Mesendoderm (in vitro differentiated cells): ENCODE measurements around the gene FRS2.

Experiments used
- DNase-seq: peaks from one replicate; pipeline ENCODE4 v3.0.0; 2013
- H2AK5ac ChIP-seq: 2 replicates; pipeline ENCODE4 v1.6.1; 2013; ENCODE audit warnings: low read length, inconsistent platforms
- H2BK120ac ChIP-seq: 2 replicates; pipeline ENCODE4 v1.6.1; 2013; ENCODE audit warnings: low read depth, mild to moderate bottlenecking, low read length, moderate library complexity, mixed read lengths
- H2BK15ac ChIP-seq: replicated peaks from 2 replicates; pipeline ENCODE4 v1.6.1; 2013; ENCODE audit warnings: low read depth, mild to moderate bottlenecking, moderate library complexity
- H2BK5ac ChIP-seq: 2 replicates; pipeline ENCODE4 v1.6.1; 2013; ENCODE audit warnings: low read length, inconsistent platforms
- H3K18ac ChIP-seq: 2 replicates; pipeline ENCODE4 v1.6.1; 2013; ENCODE audit warnings: mild to moderate bottlenecking, low read length, mixed read lengths
- H3K23ac ChIP-seq: one replicate; pipeline ENCODE4 v1.6.1; 2013; ENCODE audit warnings: low read length
- H3K27ac ChIP-seq: 2 replicates; pipeline ENCODE4 v1.5.1; 2013; ENCODE audit warnings: low read depth, mild to moderate bottlenecking, inconsistent platforms, low read length, moderate library complexity
- H3K27me3 ChIP-seq: 2 replicates; pipeline ENCODE4 v1.6.1; 2013; ENCODE audit warnings: low read length, control low read depth, mild to moderate bottlenecking, inconsistent platforms; ENCODE audit not compliant: insufficient read depth, poor library complexity
- H3K36me3 ChIP-seq: 2 replicates; pipeline ENCODE4 v1.6.1; 2013; ENCODE audit warnings: low read length, inconsistent platforms; ENCODE audit not compliant: control insufficient read depth, insufficient read depth
- H3K4ac ChIP-seq: one replicate; pipeline ENCODE4 v1.6.1; 2013; ENCODE audit warnings: low read depth, mild to moderate bottlenecking, low read length, moderate library complexity
- H3K4me1 ChIP-seq: 2 replicates; pipeline ENCODE4 v1.6.1; 2013; ENCODE audit warnings: low read depth, low read length, inconsistent platforms; ENCODE audit not compliant: control insufficient read depth
- H3K4me2 ChIP-seq: 2 replicates; pipeline ENCODE4 v1.6.1; 2013; ENCODE audit warnings: low read length
- H3K4me3 ChIP-seq: 2 replicates; pipeline ENCODE4 v1.5.1; 2013; ENCODE audit warnings: mild to moderate bottlenecking, low read length
- H3K56ac ChIP-seq: one replicate; pipeline ENCODE4 v1.6.1; 2013; ENCODE audit warnings: low read length
- H3K79me1 ChIP-seq: 2 replicates; pipeline ENCODE4 v1.6.1; 2013; ENCODE audit warnings: low read length, inconsistent platforms
- H3K79me2 ChIP-seq: 2 replicates; pipeline ENCODE4 v1.6.1; 2013; ENCODE audit warnings: mild to moderate bottlenecking, low read length; ENCODE audit not compliant: control insufficient read depth, insufficient read depth
- H3K9ac ChIP-seq: 2 replicates; pipeline ENCODE4 v1.6.1; 2013; ENCODE audit warnings: low read length, inconsistent platforms
- H4K5ac ChIP-seq: one replicate; pipeline ENCODE4 v1.6.1; 2013; ENCODE audit warnings: low read length
- H4K8ac ChIP-seq: one replicate; pipeline ENCODE4 v1.6.1; 2013; ENCODE audit warnings: low read depth, mild to moderate bottlenecking, control low read depth, low read length, moderate library complexity
- WGBS: extraction: QIAGEN DNeasy Blood & Tissue Kit; methylation state at CpG from one replicate; pipeline ENCODE4 v1.1.7; 2013; ENCODE audit warnings: low lambda C conversion rate, missing lambda C conversion rate; ENCODE audit not compliant: insufficient coverage; ENCODE audit errors: extremely low coverage; 5-methylcytosine and 5-hydroxymethylcytosine counted together

FRS2 gene

GRCh38 chr12:69481133-69481532 lies 10.9 kb downstream of the FRS2 start:
- Histone ChIP-seq H3K79me1 (peaks cover 5% of the 10 kb centered on the region), H3K4me3 (no peak overlapping the region), H3K27ac (no peak overlapping the region), H3K18ac (no peak overlapping the region), H2AK5ac (no peak overlapping the region), H3K23ac (no peak overlapping the region), H2BK15ac (no peak overlapping the region), H3K4me1 (no peaks in the 10 kb centered on the region), H3K56ac (no peak overlapping the region), H3K4me2 (no peak overlapping the region), H3K36me3 (no peaks in the 10 kb centered on the region), H3K9ac (no peak overlapping the region), H2BK120ac (no peak overlapping the region), H2BK5ac (no peak overlapping the region), H4K8ac (no peak overlapping the region), H3K27me3 (no peaks in the 10 kb centered on the region), H4K5ac (no peak overlapping the region), H3K4ac (no peak overlapping the region), H3K79me2 (peaks cover 33% of the 10 kb centered on the region)
- no peak for DNase-seq

- no peak overlapping the region for H3K4me3 ChIP-seq
- H2AK5ac ChIP-seq = no peak overlapping the region
- H4K8ac ChIP-seq = no peak overlapping the region
- H3K23ac ChIP-seq = no peak overlapping the region
- no peak overlapping the region for H3K56ac ChIP-seq
- no peak overlapping the region for H3K4me2 ChIP-seq
- H3K27me3 ChIP-seq = no peaks in the 10 kb centered on the region
- peaks cover 7% of the 10 kb centered on the region for H3K79me1 ChIP-seq
- no peak overlapping the region for H3K18ac ChIP-seq
- H3K4ac ChIP-seq = no peak overlapping the region
- no peak overlapping the region for H4K5ac ChIP-seq
- H2BK5ac ChIP-seq = no peak overlapping the region
- H3K4me1 ChIP-seq = no peaks in the 10 kb centered on the region
- no peak overlapping the region for H2BK15ac ChIP-seq
- no peak overlapping the region for H3K27ac ChIP-seq
- no peak overlapping the region for H3K9ac ChIP-seq
- no peak overlapping the region for H2BK120ac ChIP-seq
- no peaks in the 10 kb centered on the region for H3K36me3 ChIP-seq
- peaks cover 34% of the 10 kb centered on the region for H3K79me2 ChIP-seq
- WGBS = no CpG with 5 or more reads among the region's 1 CpG
- DNase-seq = no peak
Measured at GRCh38 chr12:69483700-69484099, 13.5 kb downstream of the FRS2 start.

- no peak overlapping the region for H3K4me3 ChIP-seq
- no peak overlapping the region for H3K9ac ChIP-seq
- no peak overlapping the region for H2BK120ac ChIP-seq
- no peaks in the 10 kb centered on the region for H3K4me1 ChIP-seq
- peaks cover 33% of the 10 kb centered on the region for H3K79me2 ChIP-seq
- H3K27ac ChIP-seq = no peak overlapping the region
- H3K27me3 ChIP-seq = no peaks in the 10 kb centered on the region
- H2AK5ac ChIP-seq = no peak overlapping the region
- H3K4ac ChIP-seq = no peak overlapping the region
- H2BK15ac ChIP-seq = no peak overlapping the region
- peak; percentile 47 for DNase-seq
- H3K79me1 ChIP-seq = peaks cover 7% of the 10 kb centered on the region
- no peak overlapping the region for H4K8ac ChIP-seq
- H2BK5ac ChIP-seq = no peak overlapping the region
- no peak overlapping the region for H4K5ac ChIP-seq
- H3K56ac ChIP-seq = no peak overlapping the region
- no CpG with 5 or more reads among the region's 2 CpGs for WGBS
- no peak overlapping the region for H3K23ac ChIP-seq
- no peak overlapping the region for H3K4me2 ChIP-seq
- no peaks in the 10 kb centered on the region for H3K36me3 ChIP-seq
- no peak overlapping the region for H3K18ac ChIP-seq
Measured at GRCh38 chr12:69484428-69484827, 14.2 kb downstream of the FRS2 start.

GRCh38 chr12:69490920-69491643 lies 20.9 kb downstream of the FRS2 start:
- no peak overlapping the region for H2BK15ac ChIP-seq
- no peak for DNase-seq
- H4K8ac ChIP-seq = no peak overlapping the region
- no peak overlapping the region for H2BK5ac ChIP-seq
- no peak overlapping the region for H3K4ac ChIP-seq
- H2BK120ac ChIP-seq = no peak overlapping the region
- no CpG with 5 or more reads among the region's 14 CpGs for WGBS
- no peaks in the 10 kb centered on the region for H3K4me1 ChIP-seq
- H3K4me3 ChIP-seq = no peak overlapping the region
- no peaks in the 10 kb centered on the region for H3K27me3 ChIP-seq
- no peak overlapping the region for H3K56ac ChIP-seq
- no peak overlapping the region for H2AK5ac ChIP-seq
- no peak overlapping the region for H3K9ac ChIP-seq
- no peak overlapping the region for H3K27ac ChIP-seq
- peaks cover 29% of the 10 kb centered on the region for H3K79me2 ChIP-seq
- H4K5ac ChIP-seq = no peak overlapping the region
- no peak overlapping the region for H3K23ac ChIP-seq
- no peak overlapping the region for H3K18ac ChIP-seq
- no peaks in the 10 kb centered on the region for H3K36me3 ChIP-seq
- H3K79me1 ChIP-seq = peaks cover 10% of the 10 kb centered on the region
- H3K4me2 ChIP-seq = no peak overlapping the region

GRCh38 chr12:69492739-69493138 lies 22.6 kb downstream of the FRS2 start:
- WGBS = no CpG with 5 or more reads among the region's 2 CpGs
- Histone ChIP-seq H3K18ac (no peak overlapping the region), H3K79me2 (peaks cover 32% of the 10 kb centered on the region), H3K27ac (no peak overlapping the region), H3K23ac (no peak overlapping the region), H3K4me1 (no peaks in the 10 kb centered on the region), H3K27me3 (no peaks in the 10 kb centered on the region), H4K5ac (no peak overlapping the region), H3K56ac (no peak overlapping the region), H2BK15ac (no peak overlapping the region), H2BK5ac (no peak overlapping the region), H3K4me2 (no peak overlapping the region), H4K8ac (no peak overlapping the region), H2AK5ac (no peak overlapping the region), H2BK120ac (no peak overlapping the region), H3K4ac (no peak overlapping the region), H3K79me1 (peaks cover 9% of the 10 kb centered on the region), H3K4me3 (no peak overlapping the region), H3K36me3 (no peaks in the 10 kb centered on the region), H3K9ac (no peak overlapping the region)
- no peak for DNase-seq

- Histone ChIP-seq H3K9ac (no peak overlapping the region), H2BK120ac (no peak overlapping the region), H2BK5ac (no peak overlapping the region), H3K4me1 (no peaks in the 10 kb centered on the region), H4K8ac (no peak overlapping the region), H3K27me3 (no peaks in the 10 kb centered on the region), H3K79me1 (peaks cover 12% of the 10 kb centered on the region), H3K27ac (no peak overlapping the region), H3K4me2 (no peak overlapping the region), H3K79me2 (peaks cover 36% of the 10 kb centered on the region), H3K23ac (no peak overlapping the region), H3K4ac (no peak overlapping the region), H3K18ac (no peak overlapping the region), H2AK5ac (no peak overlapping the region), H3K4me3 (no peak overlapping the region), H3K56ac (no peak overlapping the region), H2BK15ac (no peak overlapping the region), H4K5ac (no peak overlapping the region), H3K36me3 (no peaks in the 10 kb centered on the region)
- DNase-seq = no peak
- no CpG with 5 or more reads among the region's 3 CpGs for WGBS
Measured at GRCh38 chr12:69495071-69495470, 24.9 kb downstream of the FRS2 start.
